GM19452 (cell line): Measurements from ENCODE around the gene KDF1.

Experiments used
- ATAC-seq: cut with Tn5 transposase; IDR thresholded peaks from one replicate; pipeline ENCODE4 v1.9.1; 2021; ENCODE audit not compliant: unreplicated experiment

Gene KDF1, protein sequence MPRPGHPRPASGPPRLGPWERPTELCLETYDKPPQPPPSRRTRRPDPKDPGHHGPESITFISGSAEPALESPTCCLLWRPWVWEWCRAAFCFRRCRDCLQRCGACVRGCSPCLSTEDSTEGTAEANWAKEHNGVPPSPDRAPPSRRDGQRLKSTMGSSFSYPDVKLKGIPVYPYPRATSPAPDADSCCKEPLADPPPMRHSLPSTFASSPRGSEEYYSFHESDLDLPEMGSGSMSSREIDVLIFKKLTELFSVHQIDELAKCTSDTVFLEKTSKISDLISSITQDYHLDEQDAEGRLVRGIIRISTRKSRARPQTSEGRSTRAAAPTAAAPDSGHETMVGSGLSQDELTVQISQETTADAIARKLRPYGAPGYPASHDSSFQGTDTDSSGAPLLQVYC

DNA sequence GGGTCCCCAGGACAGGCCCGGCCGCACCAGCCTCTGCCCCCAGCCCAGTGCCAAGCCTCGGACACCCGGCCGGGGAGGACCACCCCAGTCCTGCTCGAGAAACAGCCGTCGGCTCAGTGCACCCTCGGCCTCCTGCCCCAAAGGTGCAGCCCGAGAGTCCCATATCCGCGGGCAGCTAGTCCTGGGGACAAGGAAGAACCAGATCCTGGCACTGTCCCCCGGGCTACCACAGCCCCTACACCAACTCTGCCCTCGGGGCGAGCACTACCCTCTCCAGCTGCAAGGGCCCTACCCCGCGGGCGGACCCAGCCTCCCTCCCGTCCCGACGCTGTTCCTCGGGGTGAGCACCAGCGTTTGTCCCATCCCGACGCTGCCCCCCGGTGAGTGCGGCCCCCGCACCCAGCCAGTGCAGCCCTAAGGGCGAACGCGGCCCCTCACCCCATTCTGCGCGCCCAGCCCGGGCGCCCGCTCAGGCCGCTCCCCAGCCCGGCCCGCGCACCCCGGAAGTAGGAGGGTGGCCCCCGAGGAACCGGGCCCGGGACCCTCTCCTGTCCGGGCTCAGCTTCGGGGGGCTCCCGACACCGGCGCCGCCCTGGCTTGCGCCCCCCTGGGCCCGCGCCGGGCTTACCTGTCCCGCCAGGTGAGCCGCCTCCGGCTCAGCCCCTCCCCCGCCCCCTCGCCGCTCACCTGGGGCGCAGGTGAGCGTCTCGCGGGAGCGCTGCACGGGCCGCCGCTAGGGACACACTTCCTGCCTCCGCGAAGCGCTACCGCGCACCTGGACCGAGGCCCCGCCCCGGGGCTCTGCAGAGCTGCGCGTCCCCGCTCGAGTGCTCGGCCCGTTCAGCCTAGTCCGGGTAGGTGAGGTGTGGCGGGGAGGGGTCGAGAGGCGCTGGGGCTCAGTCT is at the start of gene KDF1:
Gene KDF1, minus strand, starts transcription at position 747 of the 903 bp plus-strand sequence. CDS start 8,088 bp downstream, outside the sequence.
- ATAC-seq = no peak

DNA sequence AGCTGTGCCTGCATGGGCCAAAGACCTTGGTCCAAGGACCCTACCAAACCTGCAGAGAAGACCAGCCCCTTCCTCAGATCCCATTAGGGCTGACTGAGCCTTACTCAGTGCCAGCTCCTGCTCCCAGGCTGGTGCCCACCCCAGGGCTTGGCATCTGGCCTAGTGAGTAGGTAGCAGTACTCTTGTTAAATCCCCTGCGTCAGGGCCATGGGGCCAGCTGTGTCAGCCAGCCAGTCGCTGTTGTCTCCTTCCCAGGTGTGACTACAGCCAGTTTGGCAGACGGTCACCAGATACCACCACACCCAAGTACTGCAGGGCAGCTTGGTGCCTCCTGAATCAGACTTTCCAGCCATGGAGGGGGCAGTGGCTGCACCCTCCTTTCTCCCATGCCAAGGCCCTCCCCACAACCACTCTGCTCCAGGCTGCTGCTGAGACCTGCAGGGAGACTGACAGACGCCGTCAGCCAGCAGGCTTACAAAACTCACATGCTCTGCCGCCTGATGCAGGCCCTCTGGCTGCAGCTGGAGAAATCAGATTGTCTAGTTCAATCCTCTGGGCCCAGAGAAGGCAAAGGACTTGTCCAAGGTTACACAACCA is 49.4 kb upstream of the KDF1 start:
- no peak for ATAC-seq

DNA sequence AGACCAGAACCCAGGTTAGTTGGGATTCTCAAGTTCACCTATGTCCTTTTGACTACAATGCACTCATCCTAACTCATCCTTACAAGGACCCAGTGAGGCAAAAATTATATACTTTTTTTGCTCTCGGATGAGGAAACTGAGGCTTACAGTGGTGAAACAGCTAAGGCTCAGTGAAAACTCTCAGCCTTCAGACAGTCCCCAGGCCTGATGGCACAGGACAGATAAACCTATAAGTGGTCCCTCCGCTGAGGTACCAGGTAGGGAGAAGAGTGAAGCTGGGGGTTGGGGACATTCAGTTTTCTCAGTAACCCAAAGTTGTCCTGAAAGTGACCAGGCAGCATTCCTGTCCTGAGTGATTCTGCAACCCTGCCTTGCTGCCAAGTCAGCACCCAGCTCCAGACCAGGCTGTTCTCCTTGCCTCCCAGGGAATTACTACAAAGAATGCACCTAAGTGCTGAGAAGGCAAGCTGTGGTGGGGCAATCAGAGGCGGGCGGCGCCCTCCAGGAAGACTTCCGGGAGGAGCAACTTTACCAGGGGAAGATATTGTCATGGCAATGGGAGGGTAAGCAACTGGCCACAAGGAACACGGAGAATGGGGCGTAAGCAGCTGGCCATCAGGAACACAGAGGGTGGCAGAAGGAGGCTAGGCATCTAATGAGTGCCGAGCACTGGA is 47.8 kb upstream of the KDF1 start:
- ATAC-seq = no peak

DNA sequence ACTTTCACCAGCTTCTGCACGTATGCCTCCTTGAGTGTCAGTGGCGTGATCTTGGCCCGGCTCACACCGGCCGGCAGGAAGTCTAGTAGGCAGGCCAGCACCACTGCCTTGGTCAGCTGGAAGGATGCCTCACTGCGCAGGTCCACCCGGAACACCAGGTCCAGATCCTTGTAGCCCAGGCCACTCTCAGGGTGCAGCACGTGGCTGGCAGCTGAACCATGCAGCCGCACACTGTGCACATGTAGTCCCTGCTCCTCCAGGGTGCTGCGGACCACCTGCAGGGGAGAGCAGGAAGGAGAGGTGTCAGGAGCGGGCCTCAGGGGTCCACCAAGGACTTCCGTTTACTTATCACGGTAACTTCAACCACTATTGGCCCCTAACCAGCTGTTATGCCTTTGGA is 46.4 kb upstream of the KDF1 start:
- no peak for ATAC-seq

DNA sequence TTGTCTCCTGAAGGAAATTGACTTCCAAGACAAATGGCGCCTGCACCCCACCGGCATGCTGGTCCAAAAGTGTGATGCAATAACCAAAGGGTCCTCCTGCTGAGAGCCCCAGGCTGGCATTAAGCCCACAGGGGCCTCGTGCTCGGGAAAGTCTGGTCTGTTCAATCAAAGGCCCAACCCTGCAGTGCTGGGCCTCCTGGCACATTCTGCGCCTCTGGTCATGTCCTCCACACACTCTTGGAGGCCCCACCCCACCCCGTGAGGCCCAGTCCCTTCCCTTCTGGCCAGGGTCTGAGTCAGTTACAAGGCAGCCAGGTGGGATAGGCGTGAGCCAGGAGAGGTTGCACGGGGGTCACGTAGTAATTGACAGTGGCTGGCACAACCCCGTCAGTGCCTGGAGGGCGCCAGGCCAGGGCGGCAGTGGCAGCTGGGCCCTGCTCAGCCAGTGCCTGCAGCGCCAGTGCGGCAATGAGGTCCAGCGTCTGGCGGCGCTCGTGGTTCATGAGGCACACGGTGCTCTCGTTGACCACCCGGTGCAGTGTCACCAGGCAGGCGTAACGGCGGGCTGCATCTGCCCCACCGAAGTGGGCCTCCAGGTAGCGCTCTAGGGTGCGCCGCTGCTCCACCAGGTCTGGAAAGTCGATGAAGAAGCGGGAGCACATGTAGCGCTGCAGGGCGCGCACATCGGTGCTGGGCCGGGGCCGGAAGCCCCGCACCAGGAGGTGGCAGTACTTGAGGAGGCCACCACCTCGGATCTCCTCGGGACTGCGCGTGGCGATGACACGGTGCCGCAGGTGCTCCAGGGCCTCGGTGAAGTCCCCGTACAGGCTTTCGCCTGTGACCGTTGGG is 45.6 kb upstream of the KDF1 start:
- no peak for ATAC-seq

DNA sequence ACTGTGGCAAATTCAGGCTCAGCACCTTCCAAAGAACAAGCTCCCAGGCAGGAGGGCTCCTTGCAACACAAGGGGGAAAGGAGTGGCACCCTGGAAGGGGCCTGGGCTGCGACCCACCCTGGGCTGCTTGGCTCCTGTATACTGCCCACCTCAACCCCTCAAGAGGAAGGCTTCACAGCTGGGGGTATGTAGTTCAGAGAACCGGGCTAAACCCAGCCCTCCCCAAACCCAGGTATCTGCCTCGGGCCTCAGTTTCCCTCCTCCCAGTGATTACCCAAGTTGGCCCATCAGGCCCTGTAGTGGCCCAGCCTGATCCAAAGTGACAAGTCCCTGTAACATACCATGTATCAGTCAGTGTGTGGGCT is 44.9 kb upstream of the KDF1 start:
- ATAC-seq = no peak

DNA sequence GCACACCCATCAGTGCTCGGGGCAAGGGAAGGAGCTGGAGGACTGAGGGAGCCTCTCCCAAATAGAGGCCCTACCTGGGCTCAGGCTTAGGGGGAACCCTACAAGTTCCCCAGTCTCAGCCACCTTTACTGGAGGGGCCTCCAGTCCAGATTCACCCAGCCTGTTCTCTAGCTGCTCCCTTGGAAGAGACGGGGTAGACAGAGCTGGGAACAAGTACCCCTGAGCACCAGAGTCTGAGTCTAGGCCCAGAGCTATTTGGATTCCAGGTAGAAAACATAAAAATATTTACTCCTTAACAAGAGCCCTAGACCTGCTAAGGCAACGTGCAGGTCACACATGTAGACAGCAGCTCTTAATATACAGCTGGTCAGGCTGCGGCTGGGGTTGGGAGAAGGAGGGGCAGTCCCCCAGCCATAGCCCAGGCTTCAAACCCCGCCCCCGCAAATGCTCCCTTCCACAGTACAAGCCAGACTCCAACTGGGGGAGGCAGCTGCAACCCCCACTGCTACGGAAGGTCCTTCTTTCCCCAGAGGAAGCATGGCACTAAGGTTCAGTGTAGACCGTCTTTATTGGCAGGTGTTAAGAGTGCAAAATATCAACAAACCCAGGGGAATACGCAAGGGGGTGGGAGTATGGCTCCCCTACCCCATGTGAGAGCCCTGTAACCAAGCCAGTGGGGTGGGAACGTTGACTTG is 44.4 kb upstream of the KDF1 start:
- ATAC-seq = no peak

DNA sequence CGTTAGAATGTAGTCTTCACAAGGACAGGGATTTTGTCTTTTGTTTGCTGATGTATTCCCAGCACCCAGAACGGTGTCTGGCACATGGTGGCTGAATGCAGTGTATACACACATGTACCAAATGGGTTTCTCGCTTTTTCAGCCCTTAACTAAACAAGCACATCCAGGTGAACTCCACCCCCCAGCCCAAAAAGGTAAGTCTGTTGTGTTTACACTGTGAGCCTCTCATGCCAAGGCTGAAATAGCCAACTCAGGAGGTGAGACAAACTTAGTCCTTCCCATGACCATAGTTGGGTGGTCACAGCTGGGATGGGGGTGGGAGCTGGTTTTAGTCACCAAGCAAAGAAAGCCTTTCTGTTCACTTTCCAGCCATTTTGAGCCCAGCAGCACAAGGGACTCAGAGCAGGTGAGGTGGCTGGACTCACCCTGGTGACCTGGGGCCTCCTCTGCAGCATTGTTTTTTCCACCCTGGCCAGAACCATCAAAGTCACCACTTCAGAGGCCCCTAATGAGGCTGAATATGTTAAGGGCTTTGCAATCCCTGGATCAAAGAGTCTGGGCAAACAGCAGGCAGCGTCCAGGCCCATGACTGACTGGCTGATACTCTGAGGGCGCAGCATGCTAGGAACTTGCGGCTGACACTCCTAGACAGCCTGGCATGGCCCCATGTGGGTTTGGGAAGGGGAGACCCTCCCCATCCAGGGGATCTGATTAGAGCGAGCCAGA is 43.6 kb upstream of the KDF1 start:
- ATAC-seq = no peak

DNA sequence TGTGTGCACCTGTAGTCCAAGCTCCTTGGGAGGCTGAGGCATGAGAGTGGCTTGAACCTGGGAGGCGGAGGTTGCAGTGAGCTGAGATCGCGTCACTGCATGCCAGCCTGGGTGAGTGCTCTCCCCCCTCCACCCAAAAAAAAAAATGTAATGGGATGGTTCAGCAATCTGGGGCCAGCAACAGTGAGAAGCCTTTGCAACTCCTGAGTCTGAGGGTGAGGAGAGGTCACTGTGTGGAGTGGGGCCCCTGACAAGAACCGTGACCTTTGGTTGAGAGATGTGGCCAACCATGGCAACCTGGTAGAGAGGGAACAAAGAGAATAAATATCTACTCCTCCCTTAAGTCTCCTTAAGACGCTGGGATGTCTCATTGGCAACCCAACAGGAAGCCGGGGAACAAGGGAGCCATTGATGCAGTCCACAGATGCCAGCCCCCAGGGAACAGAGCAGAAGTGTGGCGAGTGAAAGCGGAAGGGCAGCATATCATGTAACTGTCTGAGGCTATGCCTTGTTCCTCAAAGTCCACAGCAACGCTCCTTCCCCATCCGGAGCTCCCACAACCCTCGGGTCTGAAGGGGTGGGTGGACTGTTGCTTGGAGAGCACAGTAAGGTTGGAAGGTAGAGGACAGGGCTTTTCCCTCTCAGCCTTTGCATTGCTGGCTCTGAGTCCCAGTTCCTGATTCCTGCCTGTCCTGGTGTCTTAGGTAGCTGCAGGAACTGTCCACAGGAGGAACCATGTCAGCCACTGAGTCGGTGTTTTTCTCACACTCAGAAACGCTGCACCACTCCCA is 41.5 kb upstream of the KDF1 start:
- no peak for ATAC-seq

DNA sequence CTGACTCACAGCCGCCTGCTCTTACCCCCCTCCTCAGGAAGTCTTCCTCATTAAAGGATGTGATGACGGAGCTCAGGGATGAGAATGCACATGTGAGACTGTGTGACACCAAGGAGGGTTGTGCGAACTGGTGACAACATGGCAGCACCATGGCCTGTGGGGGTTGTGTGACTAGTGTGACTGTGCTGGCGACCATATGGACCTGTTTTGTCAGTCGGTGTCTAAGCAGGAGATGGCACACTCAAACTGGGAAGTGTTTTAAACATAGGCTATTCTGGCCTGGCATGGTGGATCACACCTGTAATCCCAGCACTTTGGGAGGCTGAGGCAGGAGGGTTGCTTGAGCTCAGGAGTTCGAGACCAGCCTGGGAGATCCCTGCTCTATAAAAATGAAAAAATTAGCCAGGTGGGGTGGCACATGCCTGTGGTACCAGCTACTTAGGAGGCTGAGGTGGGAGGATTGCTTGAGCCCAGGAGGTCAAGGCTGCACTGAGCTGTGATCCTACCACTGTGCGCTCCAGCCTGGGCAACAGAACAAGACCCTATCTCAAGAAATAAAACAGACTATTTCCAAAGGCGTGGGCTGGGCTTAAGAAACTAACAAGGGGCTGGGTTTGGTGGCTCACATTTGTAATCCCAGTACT is 40.7 kb upstream of the KDF1 start:
- ATAC-seq = no peak

DNA sequence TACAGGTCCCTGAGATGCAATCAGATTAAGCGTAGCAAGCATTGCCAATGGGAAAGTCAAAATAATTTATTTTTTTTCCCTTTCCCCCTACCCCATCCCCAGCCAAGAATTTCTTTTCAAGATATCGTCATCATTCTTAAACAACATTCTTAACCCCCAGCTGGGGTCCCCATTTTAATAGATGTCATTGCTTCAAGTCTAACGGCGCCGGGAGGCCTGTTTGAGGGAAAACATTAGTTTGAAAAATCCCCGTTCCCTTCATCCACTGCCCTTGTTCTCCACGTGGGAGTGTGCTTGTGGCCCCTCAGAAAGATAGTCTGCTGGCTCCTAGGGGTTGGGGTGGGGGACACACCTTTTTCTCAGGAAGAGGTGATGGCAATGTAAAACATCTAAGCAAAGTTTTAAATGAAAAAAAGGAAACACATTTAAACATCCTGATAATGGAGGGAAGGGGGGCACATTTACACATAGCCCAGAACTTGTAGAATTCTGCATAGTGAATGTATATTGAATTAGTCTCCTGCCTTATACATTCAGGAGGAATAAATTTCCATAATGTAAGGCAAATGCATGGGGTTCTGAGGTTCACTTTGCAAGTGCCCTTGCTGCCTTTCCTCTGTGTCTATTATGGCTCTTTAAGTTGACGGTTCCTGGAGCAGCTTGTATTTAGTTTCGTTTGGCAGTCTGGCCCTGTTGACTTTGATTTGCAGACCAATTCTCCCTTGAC is 40.0 kb upstream of the KDF1 start:
- no peak for ATAC-seq

DNA sequence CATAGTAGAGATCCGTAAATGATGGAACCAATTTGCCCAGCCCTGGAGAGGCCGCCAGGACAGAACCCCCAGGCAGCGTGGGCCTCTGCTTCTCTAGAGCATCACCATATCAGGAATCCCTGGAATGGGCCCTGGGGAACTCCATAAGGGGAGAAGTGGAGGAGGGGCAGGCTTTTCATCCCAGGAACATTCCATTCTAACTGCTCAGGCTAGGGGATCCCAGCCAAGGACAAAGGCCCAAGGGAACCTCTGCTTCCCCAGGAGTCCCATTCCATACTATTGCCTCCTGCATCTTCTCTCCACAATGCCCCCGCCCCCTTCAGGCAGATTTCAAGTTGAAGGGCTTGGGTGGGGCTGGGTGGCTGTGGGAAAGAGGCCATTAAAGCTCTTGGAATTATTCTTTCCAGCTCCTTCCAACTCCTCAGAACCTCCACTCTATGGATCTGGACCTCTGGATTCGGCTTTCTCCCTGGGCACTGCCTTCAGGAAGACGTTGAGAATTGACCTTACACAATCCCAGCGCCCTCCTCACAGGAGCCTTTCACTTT is 39.2 kb upstream of the KDF1 start:
- no peak for ATAC-seq

DNA sequence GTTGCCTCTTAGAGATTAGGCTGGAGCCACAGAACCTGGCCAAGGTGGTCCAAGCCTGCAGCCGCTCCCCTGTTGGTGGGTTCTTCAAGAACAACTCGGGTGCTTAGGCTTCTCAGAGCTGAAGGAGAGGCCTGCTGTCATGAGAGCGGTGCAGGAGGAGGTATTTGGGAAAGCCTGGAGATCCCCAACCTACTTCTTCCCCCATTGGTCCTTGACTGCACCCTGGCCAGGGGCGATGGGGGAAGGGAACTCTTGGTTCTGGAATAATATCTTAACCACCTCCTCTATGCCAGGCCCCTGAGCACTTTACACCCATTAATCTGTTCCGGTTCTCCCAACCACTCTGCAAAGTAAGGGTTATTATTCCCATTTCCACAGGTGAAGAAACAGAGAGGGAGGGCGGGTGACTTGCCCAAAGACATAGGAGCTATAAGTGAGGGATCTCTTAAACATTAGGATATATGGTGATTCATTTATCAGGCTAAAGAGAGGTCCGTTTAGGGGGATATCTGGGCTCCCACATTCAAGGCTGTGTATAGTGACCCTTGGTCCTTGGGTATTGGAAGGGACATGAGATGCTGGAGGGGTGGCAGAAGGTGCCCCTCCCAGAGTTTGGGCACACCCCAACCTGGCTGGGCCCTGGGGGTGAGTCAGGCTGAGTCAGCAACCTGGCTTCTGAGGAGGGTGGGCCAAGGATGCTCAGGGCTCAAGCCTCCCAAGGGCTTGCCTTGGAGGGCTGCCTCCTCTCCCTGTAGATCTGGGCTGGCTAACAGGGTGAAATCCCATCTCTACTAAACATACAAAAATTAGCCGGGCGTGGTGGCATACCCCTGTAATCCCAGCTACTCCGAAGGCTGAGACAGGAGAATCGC is 38.4 kb upstream of the KDF1 start:
- no peak for ATAC-seq

DNA sequence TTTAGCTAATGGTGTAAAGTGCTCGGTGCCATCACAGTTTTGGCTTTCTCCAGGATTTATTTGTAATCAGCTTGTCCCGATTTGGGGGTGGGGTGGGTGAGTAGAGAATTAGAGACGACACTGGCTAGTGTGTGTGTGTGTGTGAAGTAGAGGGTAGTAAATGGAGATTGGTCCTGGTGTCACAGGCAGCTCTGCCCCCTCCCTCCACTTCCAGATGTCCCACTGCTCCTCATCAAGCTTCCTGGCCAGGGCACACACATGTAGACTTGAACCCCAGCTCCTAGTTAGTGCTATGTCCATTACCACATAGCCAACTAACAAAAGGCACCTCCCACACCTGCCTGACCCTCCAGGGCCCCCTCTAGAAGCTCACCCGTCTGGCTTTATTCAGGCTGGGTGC is 36.4 kb upstream of the KDF1 start:
- no peak for ATAC-seq

DNA sequence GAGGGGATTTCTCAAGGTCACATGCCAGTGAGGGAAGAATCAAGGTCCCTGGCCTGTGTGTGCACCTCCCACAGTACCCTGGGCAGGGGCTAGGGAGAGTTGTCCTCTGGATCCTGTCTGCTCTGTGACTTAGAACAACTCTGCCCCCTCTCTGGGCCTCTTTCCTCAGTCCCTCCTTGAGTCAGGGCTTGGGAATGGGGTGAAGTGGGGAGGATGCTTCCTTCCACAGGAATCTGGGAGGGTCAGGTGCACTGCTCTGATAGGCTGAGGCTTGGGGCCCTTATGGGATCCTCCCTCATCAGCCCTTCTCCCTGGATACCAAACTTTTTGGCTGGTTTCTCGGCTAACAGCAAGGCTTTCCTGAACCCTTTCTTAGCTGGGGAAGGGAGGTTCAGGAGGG is 35.8 kb upstream of the KDF1 start:
- no peak for ATAC-seq
